Measurements from ENCODE around the gene NDUFV2.
A peak's percentile ranks its signal among the peaks of the same experiment; 100 is the strongest.

The NDUFV2 gene

DNA sequence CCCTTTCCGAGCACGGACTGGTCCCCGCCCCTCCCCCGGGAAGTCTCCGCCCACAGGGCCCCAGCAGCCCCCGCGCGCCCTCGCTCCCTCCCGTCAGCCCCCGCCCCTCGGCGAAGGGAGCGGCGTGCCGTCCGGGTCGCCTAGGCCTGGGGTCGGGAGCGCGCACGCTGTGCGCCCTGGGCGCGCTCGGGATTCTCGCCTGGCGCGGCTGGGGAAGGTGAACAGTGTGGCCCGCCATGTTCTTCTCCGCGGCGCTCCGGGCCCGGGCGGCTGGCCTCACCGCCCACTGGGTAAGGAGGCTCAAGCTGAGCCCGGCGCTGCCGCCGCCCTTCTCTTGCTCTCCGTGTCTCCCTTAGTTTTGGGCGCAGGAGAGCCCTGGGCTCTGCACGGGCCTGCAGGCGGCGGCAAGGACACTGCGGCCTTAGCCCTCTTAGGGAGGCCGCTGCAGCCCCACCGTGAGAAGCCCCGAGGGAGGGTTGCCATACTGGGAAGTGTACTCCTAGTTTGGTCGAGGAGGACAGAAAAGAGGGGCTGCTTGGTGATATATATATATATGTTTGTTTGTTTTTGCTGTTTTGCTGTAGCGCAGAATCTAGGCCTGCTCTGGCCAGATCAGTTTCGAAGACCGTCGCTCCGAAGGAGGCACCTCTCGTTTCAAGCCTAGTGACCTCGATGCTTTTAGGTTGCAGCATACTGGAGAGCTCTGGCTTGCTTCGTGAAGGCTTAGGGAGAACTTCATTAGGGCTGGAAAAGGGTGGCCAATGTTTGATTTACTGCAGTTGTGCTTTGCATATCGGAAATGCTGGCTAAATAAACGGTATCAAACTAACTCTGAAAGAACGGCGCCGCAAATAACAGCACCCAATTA, at the start of gene NDUFV2:
Gene NDUFV2, plus strand, starts transcription at position 192 of the 868 bp plus-strand sequence. Its CDS starts 45 bp downstream, at position 237.
- Mint-ChIP-seq H3K27ac (peak within 1 kb of the TSS; percentile 80 to 99 (median 97)), H3K9me3 (no peaks in the 10 kb centered on the region)
- TF ChIP-seq, protein P1, sequence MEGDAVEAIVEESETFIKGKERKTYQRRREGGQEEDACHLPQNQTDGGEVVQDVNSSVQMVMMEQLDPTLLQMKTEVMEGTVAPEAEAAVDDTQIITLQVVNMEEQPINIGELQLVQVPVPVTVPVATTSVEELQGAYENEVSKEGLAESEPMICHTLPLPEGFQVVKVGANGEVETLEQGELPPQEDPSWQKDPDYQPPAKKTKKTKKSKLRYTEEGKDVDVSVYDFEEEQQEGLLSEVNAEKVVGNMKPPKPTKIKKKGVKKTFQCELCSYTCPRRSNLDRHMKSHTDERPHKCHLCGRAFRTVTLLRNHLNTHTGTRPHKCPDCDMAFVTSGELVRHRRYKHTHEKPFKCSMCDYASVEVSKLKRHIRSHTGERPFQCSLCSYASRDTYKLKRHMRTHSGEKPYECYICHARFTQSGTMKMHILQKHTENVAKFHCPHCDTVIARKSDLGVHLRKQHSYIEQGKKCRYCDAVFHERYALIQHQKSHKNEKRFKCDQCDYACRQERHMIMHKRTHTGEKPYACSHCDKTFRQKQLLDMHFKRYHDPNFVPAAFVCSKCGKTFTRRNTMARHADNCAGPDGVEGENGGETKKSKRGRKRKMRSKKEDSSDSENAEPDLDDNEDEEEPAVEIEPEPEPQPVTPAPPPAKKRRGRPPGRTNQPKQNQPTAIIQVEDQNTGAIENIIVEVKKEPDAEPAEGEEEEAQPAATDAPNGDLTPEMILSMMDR (IDR thresholded peaks at IDR 0.05; ENCODE audit: unreplicated experiment in 3 of 3), result no peak

DNA sequence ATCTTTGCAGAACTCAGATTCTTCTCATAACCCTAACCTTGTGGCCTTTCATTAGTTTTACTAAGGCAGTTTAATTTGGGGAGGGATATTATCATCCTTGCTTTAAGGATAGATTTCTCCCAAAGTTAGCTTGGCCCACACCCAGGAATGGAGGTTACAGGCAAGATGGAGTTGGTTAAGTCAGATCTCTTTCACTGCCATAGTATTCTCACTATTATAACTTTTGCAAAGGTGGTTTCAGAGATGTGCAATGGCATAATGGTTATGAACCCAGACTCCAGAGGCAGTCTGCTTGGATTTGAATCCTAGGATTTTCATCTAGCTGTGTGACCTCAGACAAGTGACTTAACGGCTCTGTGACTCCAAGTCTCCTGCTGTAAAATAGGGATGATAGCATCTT, 48.7 kb upstream of the NDUFV2 start:
- Mint-ChIP-seq H3K4me1 (peaks cover 7% of the 10 kb centered on the region), H3K4me3 (no peak overlapping the region), H3K27me3 (ENCODE audit: low read depth) (no peaks in the 10 kb centered on the region), H3K36me3 (ENCODE audit: low read depth) (peaks cover 4% of the 10 kb centered on the region), H3K9me3 (peaks cover 18% of the 10 kb centered on the region), H3K27ac (no peak overlapping the region)
- TF ChIP-seq, protein P1 (IDR thresholded peaks at IDR 0.05; ENCODE audit: unreplicated experiment in 3 of 3), result no peak

More for the DNA sequence above, at the start of gene NDUFV2:
- H3K4me1 Mint-ChIP-seq, result peaks cover 61% of the 10 kb centered on the region
- peaks cover 4% of the 10 kb centered on the region for H3K36me3 Mint-ChIP-seq (ENCODE audit: low read depth)
- peak within 1 kb of the TSS; percentile 81 to 98 (median 95) for H3K4me3 Mint-ChIP-seq
- no peaks in the 10 kb centered on the region for H3K27me3 Mint-ChIP-seq (ENCODE audit: low read depth)

DNA sequence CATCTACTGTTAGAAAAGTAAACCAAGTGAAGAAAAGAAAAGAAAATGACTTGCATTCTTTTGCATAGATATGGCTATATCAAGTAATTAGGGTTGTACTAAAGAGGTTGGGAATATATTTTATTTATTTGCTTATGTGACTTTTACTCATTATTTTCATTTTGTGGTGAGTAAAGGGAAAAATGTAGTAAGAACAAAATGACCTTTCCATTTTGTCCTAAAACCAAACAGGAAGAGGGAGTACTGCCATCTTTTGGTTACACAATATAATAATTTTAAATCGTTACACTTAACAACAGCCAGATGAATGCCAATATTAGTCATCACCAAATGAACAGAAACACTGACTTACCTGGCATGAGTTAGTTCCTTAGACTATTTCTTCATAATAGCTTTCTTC, 47.3 kb upstream of the NDUFV2 start:
- H3K27ac Mint-ChIP-seq, result no peak overlapping the region
- peaks cover 3% of the 10 kb centered on the region for H3K36me3 Mint-ChIP-seq (ENCODE audit: low read depth)
- no peak overlapping the region for H3K4me3 Mint-ChIP-seq
- peaks cover 7% of the 10 kb centered on the region for H3K4me1 Mint-ChIP-seq
- no peaks in the 10 kb centered on the region for H3K27me3 Mint-ChIP-seq (ENCODE audit: low read depth)
- H3K9me3 Mint-ChIP-seq, result peaks cover 14% of the 10 kb centered on the region
- TF ChIP-seq, protein P1 (IDR thresholded peaks at IDR 0.05; ENCODE audit: unreplicated experiment in 3 of 3), result no peak

DNA sequence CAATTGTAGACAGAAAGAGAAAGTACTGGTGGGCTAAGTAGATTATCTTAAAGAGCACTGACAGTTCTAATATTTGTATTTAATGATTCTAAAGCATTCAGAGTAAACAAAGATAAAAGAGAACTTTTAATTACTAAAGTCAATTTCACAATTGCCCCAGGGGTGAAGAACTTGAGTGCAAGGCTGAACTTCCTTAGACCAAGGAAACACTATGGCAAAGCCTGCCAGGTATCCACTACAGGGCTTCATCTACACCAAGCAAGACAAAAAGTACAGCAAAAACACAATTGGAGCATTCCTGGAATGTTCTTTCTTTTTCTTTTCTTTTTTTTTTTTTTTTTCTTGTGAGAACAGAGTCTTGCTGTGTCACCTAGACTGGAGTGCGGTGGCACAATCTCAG, 46.9 kb upstream of the NDUFV2 start:
- no peaks in the 10 kb centered on the region for H3K27me3 Mint-ChIP-seq (ENCODE audit: low read depth)
- no peak overlapping the region for H3K4me3 Mint-ChIP-seq
- TF ChIP-seq, protein P1 (IDR thresholded peaks at IDR 0.05; ENCODE audit: unreplicated experiment in 3 of 3), result no peak
- no peaks in the 10 kb centered on the region for H3K36me3 Mint-ChIP-seq (ENCODE audit: low read depth)
- no peak overlapping the region for H3K27ac Mint-ChIP-seq
- peaks cover 11% of the 10 kb centered on the region for H3K9me3 Mint-ChIP-seq
- H3K4me1 Mint-ChIP-seq, result peaks cover 7% of the 10 kb centered on the region

DNA sequence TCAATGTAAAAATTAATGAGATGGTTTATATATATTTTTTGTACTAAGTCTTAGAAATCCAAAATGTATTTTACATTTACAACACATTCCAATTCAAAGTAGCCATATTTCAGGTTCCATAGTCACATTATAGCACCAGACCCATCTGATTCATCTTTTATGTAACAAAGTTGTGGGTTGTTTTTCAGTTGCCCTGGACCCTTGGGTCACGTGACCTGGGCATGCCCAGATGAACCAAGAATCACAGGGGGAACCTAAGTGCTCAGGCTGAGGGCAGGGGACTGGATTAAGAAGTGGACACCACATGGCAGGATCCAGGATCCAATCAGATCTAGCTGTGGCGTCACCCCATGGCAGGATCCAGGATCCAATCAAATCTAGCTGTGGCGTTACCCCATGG, 44.9 kb upstream of the NDUFV2 start:
- H3K27me3 Mint-ChIP-seq (ENCODE audit: low read depth), result no peaks in the 10 kb centered on the region
- no peak overlapping the region for H3K4me3 Mint-ChIP-seq
- peaks cover 7% of the 10 kb centered on the region for H3K4me1 Mint-ChIP-seq
- TF ChIP-seq, protein P1 (IDR thresholded peaks at IDR 0.05; ENCODE audit: unreplicated experiment in 3 of 3), result no peak
- H3K9me3 Mint-ChIP-seq, result peaks cover 6% of the 10 kb centered on the region
- no peaks in the 10 kb centered on the region for H3K36me3 Mint-ChIP-seq (ENCODE audit: low read depth)
- no peak overlapping the region for H3K27ac Mint-ChIP-seq

DNA sequence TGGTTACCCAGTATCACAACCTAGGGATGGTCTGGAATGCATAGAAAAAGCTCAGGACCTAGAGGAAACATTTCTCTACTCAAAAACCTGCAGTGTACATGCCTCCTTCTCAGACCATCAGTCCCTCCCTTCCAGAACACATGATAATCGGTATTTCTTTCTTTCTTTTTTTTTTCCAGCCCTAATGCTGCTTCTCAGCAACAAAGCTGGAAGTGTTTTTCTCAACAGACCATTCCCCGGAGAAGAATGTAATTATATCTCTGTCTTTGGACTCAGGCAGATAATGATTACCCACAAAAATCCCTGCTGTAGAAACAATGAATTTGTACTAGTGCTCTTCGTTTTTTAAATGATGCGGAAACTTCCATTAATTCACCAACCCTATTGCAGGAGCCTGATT, 44.1 kb upstream of the NDUFV2 start:
- no peak overlapping the region for H3K4me3 Mint-ChIP-seq
- no peaks in the 10 kb centered on the region for H3K9me3 Mint-ChIP-seq
- TF ChIP-seq, protein P1 (IDR thresholded peaks at IDR 0.05; ENCODE audit: unreplicated experiment in 3 of 3), result no peak
- H3K36me3 Mint-ChIP-seq (ENCODE audit: low read depth), result no peaks in the 10 kb centered on the region
- H3K4me1 Mint-ChIP-seq, result peaks cover 7% of the 10 kb centered on the region
- H3K27me3 Mint-ChIP-seq (ENCODE audit: low read depth), result no peaks in the 10 kb centered on the region
- H3K27ac Mint-ChIP-seq, result no peak overlapping the region

All from nephron (organoid).